ENCODE data around the gene RNF113B. TPM values are rescaled to one million over a fixed set of nuclear protein-coding genes. Genes with fewer than 3 reads are reported as not detected.

The RNF113B gene
- total RNA-seq, 1 donor from 2014 or later, result not detected

DNA sequence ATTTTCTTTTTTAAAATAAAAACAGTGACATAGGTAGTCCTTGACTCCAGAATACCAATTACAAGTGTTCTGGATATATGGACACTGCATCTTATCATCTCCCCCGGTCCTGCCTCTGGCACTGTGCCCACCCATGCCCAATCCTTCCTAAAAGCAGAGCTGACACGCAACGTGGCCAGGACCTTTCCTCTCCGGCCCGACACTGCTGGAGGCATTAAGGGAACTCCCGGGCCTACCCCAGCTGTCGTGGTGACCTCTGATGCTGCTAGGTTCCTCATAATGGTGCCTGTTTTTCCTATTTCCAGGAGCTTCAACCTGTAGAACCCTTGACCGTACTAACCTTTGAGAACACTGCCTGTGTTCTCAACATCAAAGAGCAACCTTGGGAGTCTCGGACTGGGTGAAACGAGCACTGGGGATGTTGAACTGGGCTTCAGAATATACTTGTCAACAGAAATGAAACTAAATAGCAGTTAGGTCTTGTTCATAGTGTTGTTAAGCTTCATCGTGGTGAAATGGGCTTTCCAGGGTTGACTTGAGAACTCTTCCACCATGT lies 13.9 kb upstream of the RNF113B start:
- DNase-seq (ENCODE audit: low spot score), result no peak
- Mint-ChIP-seq H3K27ac (ENCODE audit: unreplicated experiment) (peak overlapping the region; percentile 78), H3K4me1 (ENCODE audit: low read depth) (peaks cover 86% of the 10 kb centered on the region), H3K4me3 (ENCODE audit: unreplicated experiment) (no peak overlapping the region), H3K36me3 (ENCODE audit: low read depth) (peaks cover 3% of the 10 kb centered on the region), H3K9me3 (ENCODE audit: low read depth) (no peaks in the 10 kb centered on the region), H3K27me3 (ENCODE audit: low read depth) (no peaks in the 10 kb centered on the region)
- TF ChIP-seq, protein P1, sequence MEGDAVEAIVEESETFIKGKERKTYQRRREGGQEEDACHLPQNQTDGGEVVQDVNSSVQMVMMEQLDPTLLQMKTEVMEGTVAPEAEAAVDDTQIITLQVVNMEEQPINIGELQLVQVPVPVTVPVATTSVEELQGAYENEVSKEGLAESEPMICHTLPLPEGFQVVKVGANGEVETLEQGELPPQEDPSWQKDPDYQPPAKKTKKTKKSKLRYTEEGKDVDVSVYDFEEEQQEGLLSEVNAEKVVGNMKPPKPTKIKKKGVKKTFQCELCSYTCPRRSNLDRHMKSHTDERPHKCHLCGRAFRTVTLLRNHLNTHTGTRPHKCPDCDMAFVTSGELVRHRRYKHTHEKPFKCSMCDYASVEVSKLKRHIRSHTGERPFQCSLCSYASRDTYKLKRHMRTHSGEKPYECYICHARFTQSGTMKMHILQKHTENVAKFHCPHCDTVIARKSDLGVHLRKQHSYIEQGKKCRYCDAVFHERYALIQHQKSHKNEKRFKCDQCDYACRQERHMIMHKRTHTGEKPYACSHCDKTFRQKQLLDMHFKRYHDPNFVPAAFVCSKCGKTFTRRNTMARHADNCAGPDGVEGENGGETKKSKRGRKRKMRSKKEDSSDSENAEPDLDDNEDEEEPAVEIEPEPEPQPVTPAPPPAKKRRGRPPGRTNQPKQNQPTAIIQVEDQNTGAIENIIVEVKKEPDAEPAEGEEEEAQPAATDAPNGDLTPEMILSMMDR (IDR thresholded peaks at IDR 0.05), result no peak

DNA sequence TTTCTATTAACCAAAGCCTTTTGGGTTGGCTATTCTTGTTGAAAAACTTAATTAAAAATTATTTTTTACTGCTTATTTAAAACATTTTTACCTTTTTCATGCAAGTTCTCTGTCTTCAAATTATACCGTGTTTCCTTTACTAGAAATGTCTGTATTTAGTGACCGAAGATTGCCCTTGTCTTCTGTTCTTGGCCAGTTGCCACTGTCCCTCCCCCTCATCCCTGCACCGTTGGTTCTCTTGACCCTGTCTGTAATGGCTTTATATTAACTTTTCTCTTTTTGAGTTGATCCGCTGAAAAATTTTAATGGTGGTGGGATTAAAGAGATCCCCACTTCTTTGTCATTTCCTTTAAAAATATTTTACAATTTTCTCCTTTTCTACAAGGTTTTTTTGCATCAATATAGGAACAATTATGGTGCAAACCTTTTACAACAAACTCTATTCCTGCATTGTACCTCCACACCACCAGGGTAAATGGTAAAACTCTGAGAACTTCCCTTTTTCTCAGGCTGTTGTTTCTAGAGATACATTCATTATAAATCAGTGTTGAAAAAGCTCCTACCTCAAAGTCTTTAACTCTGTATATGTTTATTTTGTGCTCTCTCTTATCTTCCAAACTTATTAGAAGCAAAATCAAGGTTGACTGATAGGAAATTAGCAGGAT lies 12.9 kb upstream of the RNF113B start:
- TF ChIP-seq, protein P1 (IDR thresholded peaks at IDR 0.05), result peak; percentile 52
- H3K4me3 Mint-ChIP-seq (ENCODE audit: unreplicated experiment), result peak overlapping the region; percentile 5
- no peaks in the 10 kb centered on the region for H3K9me3 Mint-ChIP-seq (ENCODE audit: low read depth)
- peak overlapping the region; percentile 78 for H3K27ac Mint-ChIP-seq (ENCODE audit: unreplicated experiment)
- H3K4me1 Mint-ChIP-seq (ENCODE audit: low read depth), result peaks cover 86% of the 10 kb centered on the region
- H3K36me3 Mint-ChIP-seq (ENCODE audit: low read depth), result peaks cover 3% of the 10 kb centered on the region
- DNase-seq (ENCODE audit: low spot score), result no peak
- H3K27me3 Mint-ChIP-seq (ENCODE audit: low read depth), result no peaks in the 10 kb centered on the region

DNA sequence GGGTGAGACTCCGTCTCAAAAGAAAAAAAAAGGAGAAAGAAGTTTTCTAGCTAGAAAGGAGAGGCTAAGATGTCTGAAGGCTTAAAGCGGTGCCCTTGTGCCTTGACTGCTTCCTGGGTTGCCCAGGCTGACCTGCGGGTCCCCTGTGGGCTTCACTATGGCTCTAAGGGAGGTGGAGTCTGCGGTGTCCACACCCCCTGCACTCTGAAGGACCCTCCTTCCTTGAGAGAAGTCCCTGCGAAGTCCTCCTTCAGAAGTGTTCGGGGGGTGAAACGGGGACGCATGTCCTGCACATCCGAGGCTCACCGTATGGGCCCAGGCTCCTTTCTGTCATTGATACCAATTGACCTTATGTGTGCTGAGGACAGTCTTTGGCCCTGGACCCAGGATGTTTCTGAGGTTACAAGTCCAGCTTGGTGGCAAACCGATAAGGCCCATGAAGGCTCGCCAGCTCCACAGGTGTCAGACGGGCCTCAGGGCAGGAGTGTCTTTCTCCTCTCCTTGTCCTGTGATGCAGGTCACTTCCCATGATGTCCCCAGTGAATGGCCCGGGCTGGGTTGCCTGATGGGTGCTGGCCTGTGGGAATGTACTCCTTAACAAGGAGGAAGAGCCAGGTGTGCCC lies 11.6 kb upstream of the RNF113B start:
- peak overlapping the region; percentile 90 for H3K27ac Mint-ChIP-seq (ENCODE audit: unreplicated experiment)

DNA sequence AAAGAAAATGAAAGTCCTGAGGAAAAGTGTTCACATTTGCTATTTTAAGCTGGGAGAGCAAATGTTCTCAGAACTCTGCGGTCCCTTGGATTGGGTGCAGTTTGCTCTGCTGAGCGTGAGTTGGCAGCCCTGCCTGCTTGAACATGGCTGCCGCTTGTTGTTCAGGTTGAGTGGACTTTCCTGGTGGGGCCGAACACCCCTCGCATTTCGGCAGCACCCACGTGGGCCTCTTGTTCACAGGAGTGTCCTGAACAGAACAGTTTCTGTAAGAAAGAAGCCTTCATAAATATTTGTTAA lies 10.8 kb upstream of the RNF113B start:
- peak overlapping the region; percentile 33 for H3K4me3 Mint-ChIP-seq (ENCODE audit: unreplicated experiment)
- H3K4me1 Mint-ChIP-seq (ENCODE audit: low read depth), result peaks cover 96% of the 10 kb centered on the region
- H3K27ac Mint-ChIP-seq (ENCODE audit: unreplicated experiment), result peak overlapping the region; percentile 90

More for the DNA sequence above, 11.6 kb upstream of the RNF113B start:
- Mint-ChIP-seq H3K36me3 (ENCODE audit: low read depth) (peaks cover 3% of the 10 kb centered on the region), H3K9me3 (ENCODE audit: low read depth) (no peaks in the 10 kb centered on the region), H3K4me3 (ENCODE audit: unreplicated experiment) (no peak overlapping the region), H3K27me3 (ENCODE audit: low read depth) (no peaks in the 10 kb centered on the region), H3K4me1 (ENCODE audit: low read depth) (peaks cover 94% of the 10 kb centered on the region)
- TF ChIP-seq, protein P1 (IDR thresholded peaks at IDR 0.05), result no peak
- no peak for DNase-seq (ENCODE audit: low spot score)

More for the DNA sequence above, 10.8 kb upstream of the RNF113B start:
- TF ChIP-seq, protein P1 (IDR thresholded peaks at IDR 0.05), result no peak
- H3K9me3 Mint-ChIP-seq (ENCODE audit: low read depth), result no peaks in the 10 kb centered on the region
- no peak for DNase-seq (ENCODE audit: low spot score)
- peaks cover 3% of the 10 kb centered on the region for H3K36me3 Mint-ChIP-seq (ENCODE audit: low read depth)
- H3K27me3 Mint-ChIP-seq (ENCODE audit: low read depth), result no peaks in the 10 kb centered on the region
